GM13976 (cell line): ENCODE results near the gene GNAI1.

Experiments
- DNase-seq: peaks from one replicate; pipeline ENCODE4 v3.0.0; 2012; ENCODE audit warnings: low spot score
- CTCF ChIP-seq: IDR thresholded peaks from 2 replicates; pipeline ENCODE4 v1.5.1; 2012; ENCODE audit warnings: borderline replicate concordance, mild to moderate bottlenecking; ENCODE audit not compliant: insufficient read depth; ENCODE audit errors: extremely low read depth, missing control alignments, control extremely low read depth
- in situ Hi-C: fragments of 300-500 bp; cut with MboI; formaldehyde crosslinking; loops from one replicate; pipeline ENCODE4 v1.12.0; 2022; ENCODE audit warnings: low sequenced_read_pairs, mixed read lengths, inconsistent platforms; ENCODE audit not compliant: unreplicated experiment

GNAI1 gene

DNA sequence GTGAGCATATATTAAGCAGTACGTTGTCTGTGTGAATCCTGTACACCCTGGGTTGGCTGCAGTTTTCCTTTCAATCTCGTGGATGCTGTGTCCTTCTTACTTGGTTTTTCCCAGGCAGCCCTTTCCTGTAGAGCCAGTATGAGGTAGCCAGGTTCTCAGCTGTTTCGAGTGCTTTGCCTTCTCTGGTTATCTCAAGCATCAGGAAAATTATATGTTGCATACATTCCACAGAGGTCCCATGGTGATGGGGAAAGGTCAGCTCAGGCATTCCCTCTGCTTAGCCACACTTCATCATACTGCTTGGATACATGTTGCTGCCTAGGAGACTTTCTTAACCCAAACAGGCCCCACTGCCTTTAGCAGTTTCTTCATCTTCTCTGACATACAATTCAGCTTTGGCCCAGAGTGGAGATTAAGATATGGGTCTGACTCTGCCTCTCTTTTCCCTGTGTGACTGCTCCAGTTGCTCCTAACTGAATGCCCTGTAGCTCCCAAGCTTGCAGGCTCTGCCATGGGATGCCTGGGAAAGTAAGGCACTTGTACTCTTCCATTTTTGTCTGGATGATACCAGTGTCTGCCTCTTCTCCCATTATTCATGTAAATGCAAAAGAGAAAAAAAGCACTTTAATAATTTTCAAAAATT is 11.3 kb downstream of the GNAI1 start:
- no peak for TF ChIP-seq CTCF
- in situ Hi-C loops = no loop called here
- DNase-seq = no peak

GRCh38 chr7:80146545-80147182 is 12.0 kb downstream of the GNAI1 start:
- no peak for TF ChIP-seq CTCF
- in situ Hi-C loops = no loop called here
- no peak for DNase-seq

GRCh38 chr7:80147543-80148391 is 13.1 kb downstream of the GNAI1 start:
- no peak for DNase-seq
- no peak for TF ChIP-seq CTCF
- in situ Hi-C loops = no loop called here

DNA sequence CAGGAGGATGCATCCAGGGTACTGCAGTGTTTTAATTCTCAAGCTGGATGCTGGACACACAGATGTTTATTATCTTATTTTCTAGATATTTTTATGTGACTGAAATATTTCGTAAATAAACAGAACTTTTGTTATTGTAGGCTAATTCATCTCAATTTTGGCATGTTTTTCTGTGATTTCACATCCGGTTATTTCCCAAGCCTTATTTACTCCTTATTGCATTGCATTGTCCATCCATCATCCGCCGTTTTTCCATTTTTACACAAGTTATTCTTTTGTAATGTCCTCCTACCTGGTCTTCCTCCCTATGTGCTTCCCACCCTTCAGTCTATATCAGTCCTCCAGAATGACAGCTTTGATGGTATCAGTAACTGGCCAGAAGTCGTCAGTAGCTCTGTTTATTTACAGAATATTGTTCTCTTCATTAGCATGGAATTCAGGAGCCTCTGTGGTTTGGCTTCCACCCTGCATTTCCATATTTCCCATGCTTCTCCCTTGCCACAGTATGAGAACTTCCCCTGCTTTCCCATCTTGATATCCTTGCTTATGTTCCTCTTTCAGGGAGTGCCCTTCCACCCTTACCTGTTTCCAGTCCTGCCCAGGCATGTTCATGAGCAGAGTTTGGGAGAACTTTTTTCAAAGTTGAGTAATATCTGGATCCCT is 16.1 kb downstream of the GNAI1 start:
- TF ChIP-seq CTCF = no peak
- no peak for DNase-seq
- in situ Hi-C loops = no loop called here

GRCh38 chr7:80151274-80151665 is 16.6 kb downstream of the GNAI1 start:
- in situ Hi-C loops = no loop called here
- DNase-seq = no peak
- TF ChIP-seq CTCF = no peak

GRCh38 chr7:80153446-80153845 is 18.8 kb downstream of the GNAI1 start:
- TF ChIP-seq CTCF = no peak
- no peak for DNase-seq
- in situ Hi-C loops = no loop called here
